Measurements from ENCODE around the gene MAGEB4. TPM values are rescaled to one million over a fixed set of nuclear protein-coding genes. Genes with fewer than 3 reads are reported as not detected.

Gene MAGEB4
- polyA plus RNA-seq, 1 donor (not counting 4 experiments of a cell fraction or from before 2014, with no cell fraction given): not detected

DNA sequence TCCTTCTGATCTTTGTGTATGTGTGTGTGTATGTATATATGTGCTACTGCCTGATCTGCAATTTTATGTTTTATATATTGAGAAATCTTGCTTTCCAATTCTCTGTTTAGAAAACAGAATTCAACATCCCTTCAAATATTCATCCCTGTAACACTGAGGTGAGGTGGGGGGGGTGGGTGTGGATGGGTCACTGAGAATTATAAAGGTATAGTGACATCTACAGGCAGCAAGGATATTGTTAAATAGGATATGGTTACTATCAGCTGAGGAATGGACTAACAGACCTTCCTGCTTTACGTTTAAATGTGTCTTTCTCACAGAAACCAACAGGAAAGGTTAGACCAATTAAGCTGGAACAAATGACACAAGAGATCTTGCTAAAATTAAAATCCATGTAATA, 45.5 kb upstream of the MAGEB4 start:
- Histone ChIP-seq H4K20me1 (ENCODE audit: control insufficient read depth, extremely low read depth, insufficient read depth, low read length) (no peaks in the 10 kb centered on the region), H2AFZ (ENCODE audit: control insufficient read depth, low read length) (no peak overlapping the region), H3K9me1 (ENCODE audit: control insufficient read depth, extremely low read depth, insufficient read depth, low read length) (no peaks in the 10 kb centered on the region), H3K9ac (ENCODE audit: control insufficient read depth, extremely low read depth, insufficient read depth, low read length) (no peak overlapping the region), H3K79me2 (ENCODE audit: control insufficient read depth, insufficient read depth, low read length) (no peaks in the 10 kb centered on the region), H3K27me3 (ENCODE audit: control insufficient read depth, extremely low read depth, insufficient read depth, low read length) (no peaks in the 10 kb centered on the region), H3K4me3 (ENCODE audit: control insufficient read depth in 2 of 3, extremely low read depth in 1 of 3, insufficient read depth in 2 of 3, low read depth in 1 of 3, low read length in 3 of 3) (no peak overlapping the region), H3K4me1 (ENCODE audit: control insufficient read depth, extremely low read depth, insufficient read depth, low read length) (no peaks in the 10 kb centered on the region), H3K4me2 (ENCODE audit: control insufficient read depth, extremely low read depth, insufficient read depth, low read depth, low read length) (no peak overlapping the region), H3K27ac (ENCODE audit: control insufficient read depth, insufficient read depth, low read length) (no peak overlapping the region), H3K9me3 (ENCODE audit: control insufficient read depth, low read depth, low read length) (no peaks in the 10 kb centered on the region), H3K36me3 (ENCODE audit: control insufficient read depth in 2 of 2, extremely low read depth in 1 of 2, insufficient read depth in 2 of 2, low read length in 2 of 2) (no peaks in the 10 kb centered on the region)
- dilution Hi-C loops (cut with MboI; ENCODE audit: extremely low pct_ligation_motif_present, low sequenced_read_pairs): no loop called here
- no peak for TF ChIP-seq EZH2 (IDR thresholded peaks at IDR 0.05; ENCODE audit: low read length)
- TF ChIP-seq, protein P1, sequence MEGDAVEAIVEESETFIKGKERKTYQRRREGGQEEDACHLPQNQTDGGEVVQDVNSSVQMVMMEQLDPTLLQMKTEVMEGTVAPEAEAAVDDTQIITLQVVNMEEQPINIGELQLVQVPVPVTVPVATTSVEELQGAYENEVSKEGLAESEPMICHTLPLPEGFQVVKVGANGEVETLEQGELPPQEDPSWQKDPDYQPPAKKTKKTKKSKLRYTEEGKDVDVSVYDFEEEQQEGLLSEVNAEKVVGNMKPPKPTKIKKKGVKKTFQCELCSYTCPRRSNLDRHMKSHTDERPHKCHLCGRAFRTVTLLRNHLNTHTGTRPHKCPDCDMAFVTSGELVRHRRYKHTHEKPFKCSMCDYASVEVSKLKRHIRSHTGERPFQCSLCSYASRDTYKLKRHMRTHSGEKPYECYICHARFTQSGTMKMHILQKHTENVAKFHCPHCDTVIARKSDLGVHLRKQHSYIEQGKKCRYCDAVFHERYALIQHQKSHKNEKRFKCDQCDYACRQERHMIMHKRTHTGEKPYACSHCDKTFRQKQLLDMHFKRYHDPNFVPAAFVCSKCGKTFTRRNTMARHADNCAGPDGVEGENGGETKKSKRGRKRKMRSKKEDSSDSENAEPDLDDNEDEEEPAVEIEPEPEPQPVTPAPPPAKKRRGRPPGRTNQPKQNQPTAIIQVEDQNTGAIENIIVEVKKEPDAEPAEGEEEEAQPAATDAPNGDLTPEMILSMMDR (optimal IDR thresholded peaks at IDR 0.05 in 1 of 3, IDR thresholded peaks at IDR 0.05 in 1 of 3, conservative IDR thresholded peaks at IDR 0.05 in 1 of 3; ENCODE audit: extremely low read depth in 1 of 3, insufficient read depth in 2 of 3, low read length in 3 of 3): peak in 1 of 3 experiments; percentile 19
- DNase-seq (ENCODE audit: low read depth, low spot score): no peak
- no peak for FAIRE-seq

- peaks cover 2% of the 10 kb centered on the region for H3K9me3 ChIP-seq (ENCODE audit: control insufficient read depth, low read depth, low read length)
- no peaks in the 10 kb centered on the region for H3K4me1 ChIP-seq (ENCODE audit: control insufficient read depth, extremely low read depth, insufficient read depth, low read length)
- H4K20me1 ChIP-seq (ENCODE audit: control insufficient read depth, extremely low read depth, insufficient read depth, low read length): no peaks in the 10 kb centered on the region
- H3K9me1 ChIP-seq (ENCODE audit: control insufficient read depth, extremely low read depth, insufficient read depth, low read length): no peaks in the 10 kb centered on the region
- H2AFZ ChIP-seq (ENCODE audit: control insufficient read depth, low read length): no peak overlapping the region
- no peak for TF ChIP-seq EZH2 (IDR thresholded peaks at IDR 0.05; ENCODE audit: low read length)
- TF ChIP-seq, protein P1 (optimal IDR thresholded peaks at IDR 0.05 in 1 of 3, IDR thresholded peaks at IDR 0.05 in 1 of 3, conservative IDR thresholded peaks at IDR 0.05 in 1 of 3; ENCODE audit: extremely low read depth in 1 of 3, insufficient read depth in 2 of 3, low read length in 3 of 3): no peak
- FAIRE-seq (no peak), DNase-seq (ENCODE audit: low read depth, low spot score) (no peak)
- H3K79me2 ChIP-seq (ENCODE audit: control insufficient read depth, insufficient read depth, low read length): no peaks in the 10 kb centered on the region
- H3K4me2 ChIP-seq (ENCODE audit: control insufficient read depth, extremely low read depth, insufficient read depth, low read depth, low read length): no peak overlapping the region
- H3K27ac ChIP-seq (ENCODE audit: control insufficient read depth, insufficient read depth, low read length): no peak overlapping the region
- H3K36me3 ChIP-seq (ENCODE audit: control insufficient read depth in 2 of 2, extremely low read depth in 1 of 2, insufficient read depth in 2 of 2, low read length in 2 of 2): no peaks in the 10 kb centered on the region
- no peak overlapping the region for H3K9ac ChIP-seq (ENCODE audit: control insufficient read depth, extremely low read depth, insufficient read depth, low read length)
- no peak overlapping the region for H3K4me3 ChIP-seq (ENCODE audit: control insufficient read depth in 2 of 3, extremely low read depth in 1 of 3, insufficient read depth in 2 of 3, low read depth in 1 of 3, low read length in 3 of 3)
- H3K27me3 ChIP-seq (ENCODE audit: control insufficient read depth, extremely low read depth, insufficient read depth, low read length): no peaks in the 10 kb centered on the region
- dilution Hi-C loops (cut with MboI; ENCODE audit: extremely low pct_ligation_motif_present, low sequenced_read_pairs): no loop called here
These were observed 29.6 kb upstream of the MAGEB4 start for GRCh38 chrX:30212172-30212571.
